HEK293 (cell line): ENCODE data around the gene ZNF385D.

Experiments
- CTCF ChIP-seq: fragments of 450-650 bp; formaldehyde crosslinking; IDR thresholded peaks from 2 replicates; pipeline ENCODE4 v1.5.1; 2016; ENCODE audit warnings: missing biosample characterization, missing genetic modification characterization
- ELK4 ChIP-seq: IDR thresholded peaks from 2 replicates; pipeline ENCODE4 v1.6.1; 2011; ENCODE audit warnings: mild to moderate bottlenecking, low read depth, low read length, borderline replicate concordance
- ZBTB8A ChIP-seq: fragments of 450-650 bp; formaldehyde crosslinking; IDR thresholded peaks from 2 replicates; pipeline ENCODE4 v1.5.1; 2016; ENCODE audit warnings: missing biosample characterization, missing genetic modification characterization
- ZNF174 ChIP-seq: fragments of 450-650 bp; formaldehyde crosslinking; IDR thresholded peaks from 2 replicates; pipeline ENCODE4 v1.5.0; 2017; ENCODE audit warnings: missing biosample characterization, mild to moderate bottlenecking, missing genetic modification characterization
- ZNF274 ChIP-seq, 2 experiments: fragments of 200-500 bp in 1 of 2; fragments of 450-650 bp in 1 of 2; sonication (Bioruptor generic) in 1 of 2; formaldehyde crosslinking in 1 of 2; IDR thresholded peaks; 2 replicates each; pipeline versions ENCODE4 v1.5.1 to v1.6.1; 2014 to 2016; ENCODE audit warnings: borderline replicate concordance in 1 of 2, inconsistent platforms in 1 of 2, low read length in 1 of 2, missing biosample characterization in 1 of 2, missing genetic modification characterization in 1 of 2
- ZNF629 ChIP-seq: fragments of 450-650 bp; formaldehyde crosslinking; IDR thresholded peaks from 2 replicates; pipeline ENCODE4 v1.5.1; 2017; ENCODE audit warnings: missing biosample characterization, missing genetic modification characterization
- ZSCAN18 ChIP-seq: fragments of 450-650 bp; formaldehyde crosslinking; IDR thresholded peaks from 2 replicates; pipeline ENCODE4 v1.5.1; 2016; ENCODE audit warnings: missing biosample characterization, missing genetic modification characterization
- TF ChIP-seq, protein P1 (sequence below): fragments of 450-650 bp; formaldehyde crosslinking; IDR thresholded peaks from 2 replicates; pipeline ENCODE4 v1.5.1; 2016; ENCODE audit warnings: missing biosample characterization, missing genetic modification characterization, low read depth

- no peak for TF ChIP-seq CTCF (tag by site-specific recombination)
- TF ChIP-seq ZBTB8A = no peak
- TF ChIP-seq ZNF174 (tag by site-specific recombination) = no peak
- no peak for TF ChIP-seq ZNF274 (IDR thresholded peaks at IDR 0.05; ENCODE audit: low read length)
- no peak for TF ChIP-seq ZNF274 (tag by site-specific recombination; IDR thresholded peaks at IDR 0.05; ENCODE audit: borderline replicate concordance)
- TF ChIP-seq, protein P1, sequence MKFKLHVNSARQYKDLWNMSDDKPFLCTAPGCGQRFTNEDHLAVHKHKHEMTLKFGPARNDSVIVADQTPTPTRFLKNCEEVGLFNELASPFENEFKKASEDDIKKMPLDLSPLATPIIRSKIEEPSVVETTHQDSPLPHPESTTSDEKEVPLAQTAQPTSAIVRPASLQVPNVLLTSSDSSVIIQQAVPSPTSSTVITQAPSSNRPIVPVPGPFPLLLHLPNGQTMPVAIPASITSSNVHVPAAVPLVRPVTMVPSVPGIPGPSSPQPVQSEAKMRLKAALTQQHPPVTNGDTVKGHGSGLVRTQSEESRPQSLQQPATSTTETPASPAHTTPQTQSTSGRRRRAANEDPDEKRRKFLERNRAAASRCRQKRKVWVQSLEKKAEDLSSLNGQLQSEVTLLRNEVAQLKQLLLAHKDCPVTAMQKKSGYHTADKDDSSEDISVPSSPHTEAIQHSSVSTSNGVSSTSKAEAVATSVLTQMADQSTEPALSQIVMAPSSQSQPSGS = no peak
- TF ChIP-seq ZNF629 (tag by site-specific recombination) = no peak
- TF ChIP-seq ZSCAN18 = no peak
- no peak for TF ChIP-seq ELK4
Observed at GRCh38 chr3:21601178-21601577, 149.8 kb downstream of the ZNF385D start.
